ENCODE data around the gene MST1. TPM values are rescaled to one million over a fixed set of nuclear protein-coding genes. Genes with fewer than 3 reads are reported as not detected.
"Not testable (repeated sequence)": the region's sequence is repeated elsewhere in the genome, so short reads cannot be mapped to it uniquely, and the experiment has no call there.

MST1 gene
- polyA plus RNA-seq, 1 donor, result 16.7 TPM

- no peak for DNase-seq
Measured at GRCh38 chr3:49700453-49701128, 11.3 kb upstream of the MST1 start.

- no peak for DNase-seq
Measured at GRCh38 chr3:49700014-49700413, 10.7 kb upstream of the MST1 start.

GRCh38 chr3:49699281-49699979, 10.2 kb upstream of the MST1 start:
- no peak for DNase-seq

- DNase-seq, result not testable (repeated sequence)
Measured at GRCh38 chr3:49695350-49696015, 6.2 kb upstream of the MST1 start.

- DNase-seq, result not testable (repeated sequence)
Measured at GRCh38 chr3:49694409-49695070, 5.3 kb upstream of the MST1 start.

- DNase-seq, result not testable (repeated sequence)
Measured at GRCh38 chr3:49691481-49691880, 2.2 kb upstream of the MST1 start.

- not testable (repeated sequence) for DNase-seq
Measured at GRCh38 chr3:49690856-49691255, 1.6 kb upstream of the MST1 start.

- DNase-seq, result not testable (repeated sequence)
Measured at GRCh38 chr3:49689908-49690624, 792 bp upstream of the MST1 start.

- not testable (repeated sequence) for DNase-seq
Measured at GRCh38 chr3:49688338-49689045, 782 bp downstream of the MST1 start.

- DNase-seq, result not testable (repeated sequence)
Measured at GRCh38 chr3:49687424-49687795, 1.9 kb downstream of the MST1 start.

GRCh38 chr3:49686769-49687423, 2.4 kb downstream of the MST1 start:
- DNase-seq, result not testable (repeated sequence)

GRCh38 chr3:49686346-49686745, 2.9 kb downstream of the MST1 start:
- DNase-seq, result not testable (repeated sequence)

GRCh38 chr3:49685846-49686245, 3.4 kb downstream of the MST1 start:
- not testable (repeated sequence) for DNase-seq

- DNase-seq, result not testable (repeated sequence)
Measured at GRCh38 chr3:49685103-49685502, 4.2 kb downstream of the MST1 start.

GRCh38 chr3:49684453-49684852, 4.8 kb downstream of the MST1 start:
- not testable (repeated sequence) for DNase-seq

GRCh38 chr3:49683162-49683561, 6.1 kb downstream of the MST1 start:
- DNase-seq, result no peak

GRCh38 chr3:49681543-49681942, 7.7 kb downstream of the MST1 start:
- no peak for DNase-seq

- DNase-seq, result no peak
Measured at GRCh38 chr3:49681232-49681522, 8.1 kb downstream of the MST1 start.

- no peak for DNase-seq
Measured at GRCh38 chr3:49680493-49681231, 8.6 kb downstream of the MST1 start.

- DNase-seq, result no peak
Measured at GRCh38 chr3:49675912-49676311, 13.4 kb downstream of the MST1 start.
